ENCODE data around the gene JAKMIP3. TPM values are rescaled to one million over a fixed set of nuclear protein-coding genes. Genes with fewer than 3 reads are reported as not detected.

The JAKMIP3 gene
- total RNA-seq, 1 experiment from 2014 or later = 5.6 TPM

DNA sequence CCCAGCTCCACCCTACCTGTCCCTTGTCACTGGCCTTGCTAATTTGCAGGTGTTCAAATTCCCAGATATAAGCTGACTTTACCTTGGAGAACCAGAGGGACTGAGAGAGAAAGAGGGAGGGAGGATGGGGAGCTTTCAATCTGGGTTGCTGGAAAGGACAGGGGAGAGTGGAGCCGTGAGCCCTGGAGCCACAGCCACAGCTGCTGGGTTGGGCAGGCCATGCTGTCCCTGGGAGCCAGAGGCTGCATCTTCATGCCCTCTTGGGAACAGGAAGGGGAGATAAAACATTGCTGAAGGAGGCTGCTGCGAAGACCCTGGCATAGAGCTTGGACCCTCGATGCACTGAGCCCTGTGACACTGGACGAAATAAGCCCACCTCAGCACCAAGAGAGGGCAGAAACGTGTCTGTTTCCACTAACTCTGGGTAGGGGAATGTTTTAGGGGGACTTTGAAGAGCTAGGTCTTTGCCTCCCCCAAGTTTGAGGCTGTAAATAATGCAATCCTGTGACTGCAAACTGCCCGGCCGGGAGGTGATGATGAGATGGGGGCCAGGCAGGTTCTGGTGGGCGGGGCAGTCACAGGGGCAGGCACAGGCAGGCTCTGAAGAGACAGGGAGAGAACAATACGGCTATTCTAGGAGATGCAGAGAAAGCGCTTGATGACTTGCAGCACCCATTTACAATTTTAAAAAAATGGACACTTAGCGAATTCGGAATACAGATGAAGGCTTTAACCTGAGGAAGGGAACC, 5.8 kb upstream of the JAKMIP3 start:
- Histone ChIP-seq H3K4me3 (no peak overlapping the region), H3K79me2 (ENCODE audit: low read depth) (no peaks in the 10 kb centered on the region), H2AFZ (no peak overlapping the region), H3K4me1 (replicated peaks; ENCODE audit: insufficient read depth) (0 out of 2 replicates have a peak, but pooled peaks cover 4% of the 10 kb centered on the region), H3K27ac (no peak overlapping the region), H3K27me3 (ENCODE audit: insufficient read depth, low read depth) (peaks cover 31% of the 10 kb centered on the region), H3K9me2 (ENCODE audit: insufficient read depth) (no peaks in the 10 kb centered on the region), H3K4me2 (no peak overlapping the region), H3K36me3 (ENCODE audit: low read depth) (no peaks in the 10 kb centered on the region), H3F3A (ENCODE audit: insufficient read depth, low read depth) (no peaks in the 10 kb centered on the region), H4K20me1 (ENCODE audit: insufficient read depth) (no peaks in the 10 kb centered on the region), H3K9me3 (ENCODE audit: insufficient read depth, low read depth) (no peaks in the 10 kb centered on the region)
- TF ChIP-seq, protein P1, sequence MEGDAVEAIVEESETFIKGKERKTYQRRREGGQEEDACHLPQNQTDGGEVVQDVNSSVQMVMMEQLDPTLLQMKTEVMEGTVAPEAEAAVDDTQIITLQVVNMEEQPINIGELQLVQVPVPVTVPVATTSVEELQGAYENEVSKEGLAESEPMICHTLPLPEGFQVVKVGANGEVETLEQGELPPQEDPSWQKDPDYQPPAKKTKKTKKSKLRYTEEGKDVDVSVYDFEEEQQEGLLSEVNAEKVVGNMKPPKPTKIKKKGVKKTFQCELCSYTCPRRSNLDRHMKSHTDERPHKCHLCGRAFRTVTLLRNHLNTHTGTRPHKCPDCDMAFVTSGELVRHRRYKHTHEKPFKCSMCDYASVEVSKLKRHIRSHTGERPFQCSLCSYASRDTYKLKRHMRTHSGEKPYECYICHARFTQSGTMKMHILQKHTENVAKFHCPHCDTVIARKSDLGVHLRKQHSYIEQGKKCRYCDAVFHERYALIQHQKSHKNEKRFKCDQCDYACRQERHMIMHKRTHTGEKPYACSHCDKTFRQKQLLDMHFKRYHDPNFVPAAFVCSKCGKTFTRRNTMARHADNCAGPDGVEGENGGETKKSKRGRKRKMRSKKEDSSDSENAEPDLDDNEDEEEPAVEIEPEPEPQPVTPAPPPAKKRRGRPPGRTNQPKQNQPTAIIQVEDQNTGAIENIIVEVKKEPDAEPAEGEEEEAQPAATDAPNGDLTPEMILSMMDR (conservative IDR thresholded peaks at IDR 0.05) = no peak
- no peak for TF ChIP-seq EZH2 (IDR thresholded peaks at IDR 0.05; ENCODE audit: low read depth)
- no TSS peak for BruUV-seq (replicated peaks)
- no peak for DNase-seq
- CTCF ChIA-PET = no interaction called here
- POLR2A ChIA-PET (ENCODE audit: unreplicated experiment) = no interaction called here
- intact Hi-C loops (cut with micrococcal nuclease; ENCODE audit: unreplicated experiment) = no loop called here

DNA sequence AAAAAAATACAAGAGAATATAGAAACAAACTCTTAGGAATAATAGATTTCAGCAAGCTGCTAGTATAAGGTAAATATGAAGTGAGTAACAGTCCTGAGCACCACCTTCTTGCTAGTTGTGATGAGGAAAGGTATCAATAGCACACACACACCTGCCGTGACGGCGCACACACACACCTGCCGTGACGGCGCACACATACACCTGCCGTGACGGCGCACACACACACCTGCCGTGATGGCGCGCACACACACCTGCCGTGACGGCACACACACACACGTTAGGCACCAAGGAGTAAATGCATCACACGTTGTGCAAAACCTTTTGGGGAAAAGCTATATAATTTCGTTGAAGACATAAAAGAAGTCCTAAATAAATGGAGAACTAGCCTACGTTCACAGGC, 4.7 kb upstream of the JAKMIP3 start:
- H3K4me2 ChIP-seq = no peak overlapping the region
- ChIA-PET CTCF (no interaction called here), POLR2A (ENCODE audit: unreplicated experiment) (no interaction called here)
- no peak overlapping the region for H3K4me3 ChIP-seq
- H2AFZ ChIP-seq = no peak overlapping the region
- H3K36me3 ChIP-seq (ENCODE audit: low read depth) = no peaks in the 10 kb centered on the region
- no peaks in the 10 kb centered on the region for H3K9me3 ChIP-seq (ENCODE audit: insufficient read depth, low read depth)
- H3K79me2 ChIP-seq (ENCODE audit: low read depth) = no peaks in the 10 kb centered on the region
- H3F3A ChIP-seq (ENCODE audit: insufficient read depth, low read depth) = peaks cover 2% of the 10 kb centered on the region; the same call in 1 of the 2 replicates
- TF ChIP-seq, protein P1 (conservative IDR thresholded peaks at IDR 0.05) = no peak
- no peak for TF ChIP-seq EZH2 (IDR thresholded peaks at IDR 0.05; ENCODE audit: low read depth)
- H3K27ac ChIP-seq = no peak overlapping the region
- DNase-seq = no peak
- no peaks in the 10 kb centered on the region for H4K20me1 ChIP-seq (ENCODE audit: insufficient read depth)
- H3K9me2 ChIP-seq (ENCODE audit: insufficient read depth) = no peaks in the 10 kb centered on the region
- H3K4me1 ChIP-seq (replicated peaks; ENCODE audit: insufficient read depth) = 0 out of 2 replicates have a peak, but pooled peaks cover 7% of the 10 kb centered on the region
- H3K27me3 ChIP-seq (ENCODE audit: insufficient read depth, low read depth) = peaks cover 24% of the 10 kb centered on the region
- intact Hi-C loops (cut with micrococcal nuclease; ENCODE audit: unreplicated experiment) = no loop called here
- no TSS peak for BruUV-seq (replicated peaks)

DNA sequence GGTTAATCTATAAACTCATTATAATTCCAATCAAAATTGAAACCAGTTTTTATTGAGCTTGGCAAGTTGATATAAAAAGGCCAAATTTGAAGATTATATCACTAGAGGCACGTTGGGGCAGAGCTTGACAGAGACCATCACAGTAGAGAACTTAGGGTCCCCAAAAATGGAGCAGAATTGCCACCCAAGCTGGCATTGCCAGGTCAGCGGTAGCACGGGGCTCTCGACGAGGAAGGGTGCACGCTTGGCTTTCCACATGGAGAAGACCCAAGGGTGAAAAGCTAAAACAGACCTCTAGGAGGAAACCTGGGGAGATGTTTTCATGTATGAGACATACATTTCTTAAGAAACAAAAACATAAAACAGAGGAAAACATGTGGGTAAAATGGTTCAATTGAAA, 4.3 kb upstream of the JAKMIP3 start:
- no peak overlapping the region for H3K4me2 ChIP-seq
- H4K20me1 ChIP-seq (ENCODE audit: insufficient read depth) = no peaks in the 10 kb centered on the region
- H3K36me3 ChIP-seq (ENCODE audit: low read depth) = no peaks in the 10 kb centered on the region
- no peaks in the 10 kb centered on the region; the same call in 1 of the 2 replicates for H3K79me2 ChIP-seq (ENCODE audit: low read depth)
- H3K4me3 ChIP-seq = no peak overlapping the region
- intact Hi-C loops (cut with micrococcal nuclease; ENCODE audit: unreplicated experiment) = no loop called here
- TF ChIP-seq, protein P1 (conservative IDR thresholded peaks at IDR 0.05) = no peak
- no peak for TF ChIP-seq EZH2 (IDR thresholded peaks at IDR 0.05; ENCODE audit: low read depth)
- ChIA-PET CTCF (no interaction called here), POLR2A (ENCODE audit: unreplicated experiment) (no interaction called here)
- H3F3A ChIP-seq (ENCODE audit: insufficient read depth, low read depth) = peaks cover 6% of the 10 kb centered on the region; the same call in 1 of the 2 replicates
- DNase-seq = no peak
- peaks cover 20% of the 10 kb centered on the region for H3K27me3 ChIP-seq (ENCODE audit: insufficient read depth, low read depth)
- H2AFZ ChIP-seq = no peak overlapping the region
- H3K9me2 ChIP-seq (ENCODE audit: insufficient read depth) = no peaks in the 10 kb centered on the region
- peaks cover 8% of the 10 kb centered on the region; the same call in 1 of the 2 replicates for H3K4me1 ChIP-seq (replicated peaks; ENCODE audit: insufficient read depth)
- BruUV-seq (replicated peaks) = no TSS peak
- no peak overlapping the region for H3K27ac ChIP-seq
- no peaks in the 10 kb centered on the region for H3K9me3 ChIP-seq (ENCODE audit: insufficient read depth, low read depth)
